Naive thymus-derived CD4-positive, alpha-beta T cell (primary cell): ENCODE data around the gene GNAS-AS1. TPM values are rescaled to one million over a fixed set of nuclear protein-coding genes. Genes with fewer than 3 reads are reported as not detected.

Experiments
- ATAC-seq: fragments of 150-1000 bp; cut with Tn5 transposase; 2 replicates; pipeline ENCODE4 v1.10.0; 2021; ENCODE audit warnings: mild to moderate bottlenecking, moderate library complexity
- CTCF ChIA-PET: fragments of 350-600 bp; sonication (Branson Sonifier 250); formaldehyde crosslinking; loops from one replicate; lab custom pipeline; 2021; ENCODE audit warnings: antibody characterized with exemption; lab: Charles Lee
- POLR2A ChIA-PET: fragments of 350-600 bp; sonication (Branson Sonifier 250); formaldehyde crosslinking; loops from one replicate; lab custom pipeline; 2021; ENCODE audit warnings: antibody characterized with exemption, inconsistent platforms; lab: Charles Lee
- DNase-seq, 9 donors: peaks; one replicate each; pipeline versions ENCODE4 v3.0.0 to v3.0.0-alpha.2; 2020 to 2022; ENCODE audit warnings: mixed read lengths in 1 of 9
- H3K27ac ChIP-seq: one replicate; pipeline ENCODE4 v1.7.0; 2013; ENCODE audit warnings: mild to moderate bottlenecking, low read depth, low read length, moderate library complexity
- H3K27me3 ChIP-seq, 2 donors: one replicate each; pipeline ENCODE4 v1.7.0; 2013; ENCODE audit warnings: low read length in 2 of 2, mild to moderate bottlenecking in 2 of 2, moderate library complexity in 2 of 2; ENCODE audit not compliant: control insufficient read depth in 2 of 2, insufficient read depth in 2 of 2
- H3K36me3 ChIP-seq, 3 experiments: 1 replicate in 2 of 3; 2 replicates in 1 of 3; pipeline ENCODE4 v1.7.0; 2013; ENCODE audit warnings: low read length in 3 of 3, mild to moderate bottlenecking in 3 of 3, moderate library complexity in 1 of 3; ENCODE audit not compliant: insufficient read depth in 3 of 3, control insufficient read depth in 2 of 3
- H3K4me1 ChIP-seq, 2 donors: one replicate each; pipeline ENCODE4 v1.7.0; 2013; ENCODE audit warnings: low read length in 2 of 2, mild to moderate bottlenecking in 2 of 2, moderate library complexity in 1 of 2; ENCODE audit not compliant: control insufficient read depth in 2 of 2, insufficient read depth in 2 of 2
- H3K4me3 ChIP-seq: 2 replicates; pipeline ENCODE4 v1.7.0; 2013; ENCODE audit warnings: mild to moderate bottlenecking, low read length
- H3K9me3 ChIP-seq, 3 experiments: 1 replicate in 2 of 3; 2 replicates in 1 of 3; pipeline ENCODE4 v1.7.0; 2013; ENCODE audit warnings: low read length in 3 of 3; ENCODE audit not compliant: control insufficient read depth in 2 of 3
- H3K27ac Mint-ChIP-seq, 9 donors: one replicate each; pipeline ENCODE4 v1.8.0; 2020 to 2022; ENCODE audit warnings: mixed read lengths in 9 of 9, mild to moderate bottlenecking in 8 of 9, moderate library complexity in 5 of 9, inconsistent platforms in 2 of 9
- H3K27me3 Mint-ChIP-seq, 5 donors: one replicate each; pipeline ENCODE4 v1.8.0; 2021 to 2022; ENCODE audit warnings: mixed read lengths in 5 of 5, mild to moderate bottlenecking in 1 of 5
- H3K36me3 Mint-ChIP-seq, 5 donors: one replicate each; pipeline ENCODE4 v1.8.0; 2020 to 2022; ENCODE audit warnings: mixed read lengths in 5 of 5, mild to moderate bottlenecking in 3 of 5, inconsistent platforms in 1 of 5
- H3K4me1 Mint-ChIP-seq, 7 donors: one replicate each; pipeline ENCODE4 v1.8.0; 2020 to 2022; ENCODE audit warnings: mixed read lengths in 7 of 7, mild to moderate bottlenecking in 3 of 7, inconsistent platforms in 1 of 7
- H3K4me3 Mint-ChIP-seq, 10 donors: one replicate each; pipeline ENCODE4 v1.8.0; 2020 to 2022; ENCODE audit warnings: mild to moderate bottlenecking in 10 of 10, mixed read lengths in 10 of 10, moderate library complexity in 6 of 10, inconsistent platforms in 2 of 10
- H3K9me3 Mint-ChIP-seq, 11 donors: one replicate each; pipeline ENCODE4 v1.8.0; 2020 to 2022; ENCODE audit warnings: mixed read lengths in 11 of 11, mild to moderate bottlenecking in 4 of 11, inconsistent platforms in 1 of 11, moderate library complexity in 1 of 11
- intact Hi-C, 2 donors: fragments of 100-400 bp; cut with micrococcal nuclease; formaldehyde crosslinking; loops; one replicate each; pipeline ENCODE4 v1.15.1; 2023
- polyA plus RNA-seq, 2 donors: library from polyadenylated mRNA; unstranded; fragments of 300-500 nt; fragmentation: Illumina TruSeq; gene quantifications; one replicate each; pipeline ENCODE4 v1.2.3, GENCODE V29; 2021
- total RNA-seq, 6 experiments: library from RNA in 5 of 6; stranded (reverse) in 5 of 6; gene quantifications; 1 replicate in 5 of 6; 2 replicates in 1 of 6; pipeline ENCODE4 v1.2.3 and lab custom pipeline; 2021 to 2026

GNAS-AS1 gene
- total RNA-seq: 1 to 10 TPM in 3 of 5 experiments, under 1 TPM in 2; 0.13 to 2.0 (median 1.5) TPM
- not detected for polyA plus RNA-seq
- total RNA-seq (lab: John Stamatoyannopoulos, UW): not detected

DNA sequence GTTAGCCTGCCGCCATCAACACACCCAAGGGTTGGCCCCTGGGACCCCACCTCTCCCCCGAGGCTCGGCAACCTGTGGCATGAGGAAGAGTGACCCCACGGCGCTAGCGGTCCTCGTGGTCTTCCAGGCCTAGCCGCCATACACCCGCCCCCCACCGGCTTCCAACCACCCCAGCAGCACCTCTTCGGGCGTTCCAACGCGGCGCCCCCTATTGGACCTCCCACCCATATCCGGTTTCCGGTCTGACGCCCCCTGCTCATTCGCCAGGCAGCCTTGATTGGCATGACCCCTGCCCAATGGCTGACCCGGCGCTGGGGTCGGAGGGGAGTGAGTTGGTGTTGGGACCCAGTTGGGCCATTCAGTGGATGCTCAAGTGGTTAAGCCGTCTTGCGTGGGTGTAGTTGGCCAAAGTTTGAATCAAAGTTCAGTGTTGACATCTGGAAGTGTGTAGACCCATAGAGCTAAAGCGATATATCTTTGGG lies at the start of gene GNAS-AS1:
GNAS-AS1 (minus strand) TSS at position 210 of the 482 bp plus-strand sequence.
- peak; percentile 87 for ATAC-seq
- H3K36me3 Mint-ChIP-seq: peaks cover 0 to 4% (median 0%) of the 10 kb centered on the region in 5 donors
- no peaks in the 10 kb centered on the region for H3K4me1 ChIP-seq

DNA sequence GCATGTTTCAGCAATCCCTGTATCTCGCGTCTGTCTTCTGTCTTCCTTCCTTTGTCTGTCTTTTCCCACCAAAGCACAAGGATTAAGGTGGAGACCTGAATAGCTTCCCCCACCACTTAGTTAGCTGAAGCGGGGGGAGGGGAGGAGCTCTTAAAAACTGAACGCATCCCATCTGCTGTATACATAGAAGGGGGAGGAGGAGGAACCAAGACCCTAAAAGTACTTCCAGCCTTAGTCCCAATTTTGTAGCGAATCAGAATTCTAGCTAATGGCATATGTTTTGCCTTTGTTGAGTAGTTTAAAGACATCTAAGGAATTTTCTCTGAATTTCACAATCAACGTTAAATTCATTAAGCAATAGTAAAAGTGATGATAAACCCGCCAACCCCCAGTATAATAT lies 49.7 kb upstream of the GNAS-AS1 start:
- no peaks in the 10 kb centered on the region for H3K9me3 ChIP-seq
- Mint-ChIP-seq H3K4me1 (peaks cover 35 to 83% (median 71%) of the 10 kb centered on the region in 7 donors), H3K36me3 (peaks cover 3 to 39% (median 19%) of the 10 kb centered on the region in 5 donors), H3K4me3 (peak overlapping the region in 1 of 10 donors; percentile 0), H3K27ac (peak overlapping the region in 5 of 9 donors; percentile 54 to 83 (median 70)), H3K9me3 (no peaks in the 10 kb centered on the region), H3K27me3 (no peaks in the 10 kb centered on the region)
- DNase-seq (no peak), ATAC-seq (no peak)
- H3K27me3 ChIP-seq: no peaks in the 10 kb centered on the region
- H3K4me3 ChIP-seq: no peak overlapping the region
- POLR2A ChIA-PET: interaction anchor here (0.6 to 1.6 kb wide), 4 partner anchors 10 to 132 kb away, joined by 3 to 7 read pairs (median 6); partner anchors contain the start of gene ATP5F1E
- CTCF ChIA-PET: no interaction called here
- H3K4me1 ChIP-seq: peaks cover 12 to 21% of the 10 kb centered on the region in 2 donors
- intact Hi-C loops: no loop called here
- peaks cover 12 to 51% (median 27%) of the 10 kb centered on the region in 3 experiments for H3K36me3 ChIP-seq
- H3K27ac ChIP-seq: no peak overlapping the region

More for the DNA sequence above, at the start of gene GNAS-AS1:
- Mint-ChIP-seq H3K27ac (peak within 1 kb of the TSS in 4 of 9 donors; percentile 19 to 81 (median 54)), H3K4me3 (peak within 1 kb of the TSS; percentile 83 to 95 (median 92)), H3K4me1 (peaks cover 11 to 36% (median 30%) of the 10 kb centered on the region in 7 donors), H3K9me3 (peaks cover 0 to 2% (median 0%) of the 10 kb centered on the region in 11 donors), H3K27me3 (peaks cover 21 to 67% (median 27%) of the 10 kb centered on the region in 5 donors)
- intact Hi-C loops: loop anchor here in 1 of 2 donors (1.0 to 5.0 kb wide), 2 partner anchors 461 to 543 kb away; partner anchors contain the start of genes RAB22A and VAPB
- Histone ChIP-seq H3K27ac (no peak within 1 kb of the TSS), H3K4me3 (peak within 1 kb of the TSS; percentile 61), H3K27me3 (peaks cover 0 to 10% of the 10 kb centered on the region in 2 donors), H3K36me3 (no peaks in the 10 kb centered on the region), H3K9me3 (no peaks in the 10 kb centered on the region)
- CTCF ChIA-PET: no interaction called here
- POLR2A ChIA-PET: interaction anchor here (1.0 to 2.1 kb wide), 4 partner anchors 39 to 203 kb away, joined by 3 to 6 read pairs (median 4); partner anchors contain the start of gene STX16
- DNase-seq: peak; percentile 57 to 81 (median 78)

DNA sequence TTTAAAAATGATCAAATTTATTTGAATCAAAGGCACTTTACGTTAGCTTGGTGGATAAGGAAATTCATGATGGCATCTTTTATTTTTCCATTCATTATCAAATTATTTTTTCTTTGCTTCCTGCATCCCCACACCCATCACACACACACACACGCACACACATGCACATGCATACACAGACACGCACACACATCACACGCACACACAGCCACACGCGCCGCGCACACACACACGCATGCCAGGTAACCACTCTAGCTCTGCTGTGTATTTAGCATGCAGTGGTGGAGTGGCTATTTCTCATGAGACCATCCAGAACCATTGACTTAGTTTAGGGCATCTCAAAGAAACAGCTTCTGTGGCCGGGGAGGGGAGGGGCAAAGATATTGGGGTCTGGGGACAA lies 48.8 kb upstream of the GNAS-AS1 start:
- CTCF ChIA-PET: no interaction called here
- Mint-ChIP-seq H3K9me3 (no peaks in the 10 kb centered on the region), H3K4me3 (peak overlapping the region in 2 of 10 donors; percentile 26 to 51), H3K27ac (peak overlapping the region in 5 of 9 donors; percentile 21 to 83 (median 77)), H3K36me3 (peaks cover 3 to 32% (median 10%) of the 10 kb centered on the region in 5 donors), H3K27me3 (no peaks in the 10 kb centered on the region), H3K4me1 (peaks cover 41 to 85% (median 80%) of the 10 kb centered on the region in 7 donors)
- H3K9me3 ChIP-seq: no peaks in the 10 kb centered on the region
- H3K4me1 ChIP-seq: peaks cover 21 to 30% of the 10 kb centered on the region in 2 donors
- H3K27ac ChIP-seq: no peak overlapping the region
- DNase-seq (no peak), ATAC-seq (no peak)
- H3K4me3 ChIP-seq: no peak overlapping the region
- POLR2A ChIA-PET: no interaction called here
- H3K36me3 ChIP-seq: peaks cover 8 to 42% (median 18%) of the 10 kb centered on the region in 3 experiments
- no peaks in the 10 kb centered on the region for H3K27me3 ChIP-seq
- intact Hi-C loops: loop anchor here (10.0 kb wide), 2 partner anchors 1185 to 1275 kb away; partner anchors contain the start of genes PMEPA1 (in 1 of the 2) and ZBP1 (in 1 of the 2)

DNA sequence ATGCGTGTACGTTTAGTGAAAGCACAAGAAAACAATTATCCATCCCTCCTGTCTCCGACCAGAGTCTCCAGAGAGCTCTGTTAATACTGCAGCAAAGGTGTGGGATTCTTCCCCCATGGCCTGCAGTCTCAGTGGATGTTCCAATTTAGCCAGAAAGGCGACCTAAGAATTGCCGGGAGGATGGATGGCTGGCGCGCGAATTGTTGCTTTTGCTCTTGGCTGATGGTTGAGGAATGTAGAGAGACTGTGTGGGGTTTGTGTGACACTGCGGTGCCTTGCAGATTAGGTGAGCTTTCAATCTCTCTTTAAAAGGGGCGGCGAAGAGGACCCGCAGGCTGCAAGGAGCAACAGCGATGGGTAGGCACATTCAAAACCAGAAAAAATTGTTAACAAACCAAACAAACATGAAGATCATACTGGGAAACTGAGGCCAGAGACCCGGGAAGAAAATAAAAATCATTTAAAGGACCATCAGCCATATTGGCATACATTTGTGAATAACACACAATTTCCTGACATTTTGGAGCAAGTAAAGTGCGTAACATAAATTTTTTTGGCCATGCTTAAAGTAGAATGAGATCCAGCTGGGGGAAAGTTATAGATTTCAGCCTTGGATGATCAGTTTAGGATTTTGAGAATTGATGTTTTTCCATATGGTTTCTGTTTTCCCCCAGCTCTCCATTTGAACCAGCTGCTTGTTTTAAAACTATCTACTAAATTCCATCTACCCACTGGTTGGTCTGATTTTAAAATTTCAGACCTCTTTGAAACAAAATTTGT lies 48.1 kb upstream of the GNAS-AS1 start:
- CTCF ChIA-PET: no interaction called here
- no peaks in the 10 kb centered on the region for H3K27me3 ChIP-seq
- no peaks in the 10 kb centered on the region for H3K9me3 Mint-ChIP-seq
- H3K4me1 Mint-ChIP-seq: peaks cover 47 to 89% (median 84%) of the 10 kb centered on the region in 7 donors
- H3K9me3 ChIP-seq: no peaks in the 10 kb centered on the region
- intact Hi-C loops: loop anchor here (10.0 kb wide), 2 partner anchors 1184 to 1274 kb away; partner anchors contain the start of genes PMEPA1 (in 1 of the 2) and ZBP1 (in 1 of the 2)
- H3K27ac ChIP-seq: no peak overlapping the region
- H3K4me3 Mint-ChIP-seq: peak overlapping the region in 3 of 10 donors; percentile 1 to 60 (median 26)
- H3K4me3 ChIP-seq: no peak overlapping the region
- peak overlapping the region in 5 of 9 donors; percentile 41 to 83 (median 58) for H3K27ac Mint-ChIP-seq
- H3K36me3 ChIP-seq: peaks cover 5 to 37% (median 15%) of the 10 kb centered on the region in 3 experiments
- H3K36me3 Mint-ChIP-seq: peaks cover 3 to 29% (median 10%) of the 10 kb centered on the region in 5 donors
- DNase-seq: no peak
- POLR2A ChIA-PET: no interaction called here
- H3K27me3 Mint-ChIP-seq: no peaks in the 10 kb centered on the region
- ATAC-seq: no peak
- peaks cover 28 to 36% of the 10 kb centered on the region in 2 donors for H3K4me1 ChIP-seq

DNA sequence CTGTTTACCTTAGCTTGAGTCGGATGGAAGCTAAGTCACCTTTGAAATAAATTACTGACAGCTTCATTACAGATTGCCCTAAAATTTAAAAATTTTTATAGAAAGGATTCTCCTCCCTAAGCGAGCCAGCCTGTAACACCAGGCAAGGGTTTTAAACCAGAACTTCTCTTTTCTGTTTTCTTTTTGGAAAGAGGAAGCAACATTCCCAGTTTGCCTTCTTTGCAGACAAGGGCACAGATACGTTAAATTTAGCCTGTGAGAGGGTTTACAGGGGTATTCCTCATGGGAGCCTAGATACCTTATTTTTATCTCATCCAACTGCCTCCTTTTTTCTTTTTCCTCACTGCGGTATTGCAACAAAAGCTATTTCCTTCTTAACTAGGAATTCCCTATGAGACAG lies 46.8 kb upstream of the GNAS-AS1 start:
- peaks cover 3 to 21% (median 4%) of the 10 kb centered on the region in 5 donors for H3K36me3 Mint-ChIP-seq
- POLR2A ChIA-PET: interaction anchor here (0.7 kb wide), 1 partner anchor 21 kb away, joined by 3 read pairs; no protein-coding TSS in a partner anchor
- CTCF ChIA-PET: interaction anchor here (0.6 kb wide), 1 partner anchor 689 kb away, joined by 3 read pairs; no protein-coding TSS in a partner anchor
- peaks cover 55 to 93% (median 87%) of the 10 kb centered on the region in 7 donors for H3K4me1 Mint-ChIP-seq
- no peak for DNase-seq
- no peaks in the 10 kb centered on the region for H3K27me3 ChIP-seq
- intact Hi-C loops: loop anchor here (10.0 kb wide), 2 partner anchors 1183 to 1273 kb away; partner anchors contain the start of genes PMEPA1 (in 1 of the 2) and ZBP1 (in 1 of the 2)
- peak overlapping the region in 8 of 9 donors; percentile 23 to 93 (median 85) for H3K27ac Mint-ChIP-seq
- peaks cover 0 to 2% (median 0%) of the 10 kb centered on the region in 11 donors for H3K9me3 Mint-ChIP-seq
- ATAC-seq: no peak
- H3K36me3 ChIP-seq: peaks cover 5 to 28% (median 7%) of the 10 kb centered on the region in 3 experiments
- no peaks in the 10 kb centered on the region for H3K27me3 Mint-ChIP-seq
- peaks cover 32 to 44% of the 10 kb centered on the region in 2 donors for H3K4me1 ChIP-seq
- no peaks in the 10 kb centered on the region for H3K9me3 ChIP-seq
- H3K27ac ChIP-seq: peak overlapping the region; percentile 11
- no peak overlapping the region for H3K4me3 ChIP-seq
- peak overlapping the region in 2 of 10 donors; percentile 8 to 37 for H3K4me3 Mint-ChIP-seq

DNA sequence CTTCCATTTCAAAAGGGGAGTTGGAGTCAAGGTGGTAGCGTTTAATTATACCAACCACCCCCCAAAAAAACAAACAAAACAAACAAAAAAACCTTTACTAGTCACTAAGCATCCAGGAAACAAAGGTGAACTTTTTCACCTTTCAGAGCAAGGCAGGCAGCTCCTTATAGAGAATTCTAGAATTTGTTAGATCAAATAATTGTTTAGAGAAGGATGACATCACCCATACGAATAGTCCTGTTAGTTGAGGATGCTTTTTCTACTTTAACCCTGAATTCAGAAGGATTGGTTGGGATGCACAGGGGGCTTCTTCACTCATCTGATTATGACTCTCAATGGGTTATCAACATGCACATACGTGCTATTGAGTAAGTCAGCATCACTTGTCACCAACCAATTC lies 46.1 kb upstream of the GNAS-AS1 start:
- no peak overlapping the region for H3K27ac ChIP-seq
- peak overlapping the region in 3 of 10 donors; percentile 3 to 37 (median 24) for H3K4me3 Mint-ChIP-seq

More for the DNA sequence above, 46.1 kb upstream of the GNAS-AS1 start:
- peaks cover 5 to 31% (median 7%) of the 10 kb centered on the region in 3 experiments for H3K36me3 ChIP-seq
- Mint-ChIP-seq H3K27ac (peak overlapping the region in 6 of 9 donors; percentile 59 to 93 (median 89)), H3K27me3 (peaks cover 0 to 3% (median 0%) of the 10 kb centered on the region in 5 donors), H3K4me1 (peaks cover 53 to 89% (median 82%) of the 10 kb centered on the region in 7 donors), H3K9me3 (peaks cover 0 to 2% (median 0%) of the 10 kb centered on the region in 11 donors), H3K36me3 (peaks cover 0 to 24% (median 4%) of the 10 kb centered on the region in 5 donors)
- no peaks in the 10 kb centered on the region for H3K27me3 ChIP-seq
- no peaks in the 10 kb centered on the region for H3K9me3 ChIP-seq
- intact Hi-C loops: loop anchor here (10.0 kb wide), 2 partner anchors 1182 to 1272 kb away; partner anchors contain the start of genes PMEPA1 (in 1 of the 2) and ZBP1 (in 1 of the 2)
- H3K4me1 ChIP-seq: peaks cover 32 to 44% of the 10 kb centered on the region in 2 donors
- ATAC-seq (no peak), DNase-seq (no peak)
- CTCF ChIA-PET: no interaction called here
- H3K4me3 ChIP-seq: no peak overlapping the region
- POLR2A ChIA-PET: no interaction called here
